NT2/D1 (cell line): ENCODE results near the gene MMRN2.

Source experiments
- SUZ12 ChIP-seq: IDR thresholded peaks from 2 replicates; pipeline ENCODE4 v1.6.1; 2011; ENCODE audit not compliant: insufficient read length, insufficient read depth; ENCODE audit errors: extremely low read depth
- YY1 ChIP-seq: IDR thresholded peaks from 2 replicates; pipeline ENCODE4 v1.6.1; 2011; ENCODE audit not compliant: insufficient read length, insufficient read depth

GRCh38 chr10:86899670-86900276 lies 57.6 kb downstream of the MMRN2 start:
- no peak for TF ChIP-seq YY1
- TF ChIP-seq SUZ12, result no peak
